Activated CD4-positive, alpha-beta T cell treated with anti-CD3 and anti-CD28 coated beads, Interleukin-2, amount 10 ng/mL, durations not matched to agents 7 days and 5 days (primary cell): ENCODE measurements around the gene PNPLA2. TPM values are rescaled to one million over a fixed set of nuclear protein-coding genes. Genes with fewer than 3 reads are reported as not detected.

ENCODE experiments used
- CTCF ChIA-PET: fragments of 350-600 bp; sonication (Branson Sonifier 250); formaldehyde crosslinking; loops from one replicate; lab custom pipeline; 2021; ENCODE audit warnings: antibody characterized with exemption; lab: Charles Lee
- POLR2A ChIA-PET: fragments of 350-600 bp; sonication (Branson Sonifier 250); formaldehyde crosslinking; loops from one replicate; lab custom pipeline; 2021; ENCODE audit warnings: antibody characterized with exemption; lab: Charles Lee
- DNase-seq: peaks from one replicate; pipeline ENCODE4 v3.0.0-alpha.2; 2020
- H3K27ac Mint-ChIP-seq: one replicate; pipeline ENCODE4 v1.8.0; 2021; ENCODE audit warnings: mild to moderate bottlenecking, moderate library complexity, mixed read lengths
- H3K27me3 Mint-ChIP-seq: one replicate; pipeline ENCODE4 v1.8.0; 2021; ENCODE audit warnings: mixed read lengths
- H3K36me3 Mint-ChIP-seq: one replicate; pipeline ENCODE4 v1.8.0; 2021; ENCODE audit warnings: low read depth, mixed read lengths
- H3K4me1 Mint-ChIP-seq: one replicate; pipeline ENCODE4 v1.8.0; 2021; ENCODE audit warnings: mixed read lengths
- H3K4me3 Mint-ChIP-seq: one replicate; pipeline ENCODE4 v1.8.0; 2021; ENCODE audit warnings: mild to moderate bottlenecking, moderate library complexity, mixed read lengths
- H3K9me3 Mint-ChIP-seq: one replicate; pipeline ENCODE4 v1.8.0; 2021; ENCODE audit warnings: mixed read lengths
- total RNA-seq, 2 experiments: library from RNA; stranded (reverse); gene quantifications; one replicate each; pipeline ENCODE4 v1.2.3, GENCODE V29; 2021

The PNPLA2 gene
- total RNA-seq, 2 experiments from 2014 or later: 68.9 to 71.9 TPM

DNA sequence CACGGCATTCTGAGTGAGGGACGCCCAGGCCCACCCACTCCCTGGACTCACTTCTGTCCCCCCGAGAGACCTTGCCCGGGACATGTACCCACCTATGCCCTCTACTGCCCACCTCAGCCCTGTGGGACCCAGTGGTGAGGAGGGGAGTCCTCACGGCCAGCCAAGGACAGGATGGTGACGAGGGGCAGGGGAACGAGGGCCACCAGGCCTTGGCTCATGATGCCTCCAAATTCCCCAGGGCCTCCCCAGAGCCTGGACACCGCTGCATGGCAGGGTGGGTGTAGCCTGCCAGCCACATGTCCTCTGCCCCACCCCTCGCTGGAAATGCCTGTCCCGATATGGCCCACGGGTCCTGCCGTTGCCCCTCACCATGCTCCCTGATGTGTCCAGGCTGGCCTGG, 50.1 kb downstream of the PNPLA2 start:
- H3K27ac Mint-ChIP-seq: no peak overlapping the region
- no peaks in the 10 kb centered on the region for H3K36me3 Mint-ChIP-seq
- DNase-seq: no peak
- ChIA-PET CTCF (no interaction called here), POLR2A (no interaction called here)
- no peaks in the 10 kb centered on the region for H3K4me1 Mint-ChIP-seq
- H3K4me3 Mint-ChIP-seq: no peak overlapping the region
- H3K27me3 Mint-ChIP-seq: no peaks in the 10 kb centered on the region
- no peaks in the 10 kb centered on the region for H3K9me3 Mint-ChIP-seq

GRCh38 chr11:869399-870126, 50.8 kb downstream of the PNPLA2 start:
- CTCF ChIA-PET: interaction anchor here (1.6 kb wide), 1 partner anchor 21 kb away, joined by 4 read pairs; no protein-coding TSS in a partner anchor
- no peak for DNase-seq

GRCh38 chr11:870127-870413, 51.4 kb downstream of the PNPLA2 start:
- Mint-ChIP-seq H3K27ac (no peak overlapping the region), H3K4me3 (no peak overlapping the region), H3K36me3 (no peaks in the 10 kb centered on the region), H3K9me3 (no peaks in the 10 kb centered on the region), H3K27me3 (no peaks in the 10 kb centered on the region), H3K4me1 (no peaks in the 10 kb centered on the region)
- no peak for DNase-seq
- POLR2A ChIA-PET: interaction anchor here (0.6 kb wide), 1 partner anchor 14 kb away, joined by 3 read pairs; no protein-coding TSS in a partner anchor
- CTCF ChIA-PET: interaction anchor here (1.6 kb wide), 1 partner anchor 21 kb away, joined by 4 read pairs; no protein-coding TSS in a partner anchor

More at GRCh38 chr11:869399-870126, 50.8 kb downstream of the PNPLA2 start:
- H3K4me3 Mint-ChIP-seq: no peak overlapping the region
- H3K9me3 Mint-ChIP-seq: no peaks in the 10 kb centered on the region
- H3K27me3 Mint-ChIP-seq: no peaks in the 10 kb centered on the region
- H3K27ac Mint-ChIP-seq: no peak overlapping the region
- H3K4me1 Mint-ChIP-seq: no peaks in the 10 kb centered on the region
- no peaks in the 10 kb centered on the region for H3K36me3 Mint-ChIP-seq
- POLR2A ChIA-PET: no interaction called here

DNA sequence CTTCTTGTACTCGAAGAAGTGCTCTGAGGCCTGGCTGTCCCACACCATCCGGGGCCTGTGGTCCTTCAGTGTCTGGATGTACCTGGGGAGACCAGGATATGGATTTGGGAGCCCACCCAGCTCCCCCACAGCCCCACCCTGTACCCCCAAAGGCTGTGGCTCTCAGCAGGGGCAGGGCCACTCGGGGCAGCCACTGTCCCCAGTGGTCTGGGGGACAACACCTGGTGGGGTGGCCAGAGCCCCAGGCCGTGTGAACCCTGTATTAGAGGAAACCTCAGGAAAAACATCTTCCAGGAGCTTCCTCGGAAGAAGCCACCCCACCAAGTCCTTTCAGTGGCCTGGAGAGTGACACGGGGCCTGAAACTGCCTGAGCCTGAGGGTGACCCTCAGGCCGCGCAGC, 51.7 kb downstream of the PNPLA2 start:
- DNase-seq: no peak
- Mint-ChIP-seq H3K27me3 (no peaks in the 10 kb centered on the region), H3K36me3 (no peaks in the 10 kb centered on the region), H3K27ac (no peak overlapping the region), H3K4me3 (no peak overlapping the region), H3K4me1 (no peaks in the 10 kb centered on the region), H3K9me3 (no peaks in the 10 kb centered on the region)
- ChIA-PET CTCF (interaction anchor here (1.6 kb wide), 1 partner anchor 22 kb away, joined by 4 read pairs; no protein-coding TSS in a partner anchor), POLR2A (interaction anchor here (0.6 kb wide), 1 partner anchor 14 kb away, joined by 3 read pairs; no protein-coding TSS in a partner anchor)

DNA sequence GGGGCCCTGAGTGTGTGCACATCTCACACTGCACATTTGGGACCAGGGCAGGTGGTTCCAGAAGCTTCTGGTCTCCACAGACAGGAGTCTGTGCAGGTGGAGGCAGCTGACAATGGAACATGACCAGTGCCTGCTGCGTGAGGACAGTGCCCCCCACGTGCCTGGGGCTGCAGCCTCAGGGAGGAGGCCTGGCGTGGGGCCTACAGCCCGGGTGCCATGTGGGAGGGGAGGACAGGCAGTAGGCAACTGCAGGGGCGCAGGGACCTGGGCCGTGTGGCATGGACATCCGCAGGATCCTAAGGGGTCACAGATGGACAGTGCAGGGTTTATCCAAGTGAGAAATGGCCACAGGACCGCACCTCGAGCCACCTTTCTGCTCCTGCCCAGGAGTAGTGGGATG, 52.8 kb downstream of the PNPLA2 start:
- POLR2A ChIA-PET: no interaction called here
- no peak for DNase-seq
- no peaks in the 10 kb centered on the region for H3K9me3 Mint-ChIP-seq
- no peaks in the 10 kb centered on the region for H3K36me3 Mint-ChIP-seq
- no peaks in the 10 kb centered on the region for H3K4me1 Mint-ChIP-seq
- no peaks in the 10 kb centered on the region for H3K27me3 Mint-ChIP-seq
- no peak overlapping the region for H3K27ac Mint-ChIP-seq
- CTCF ChIA-PET: no interaction called here
- H3K4me3 Mint-ChIP-seq: no peak overlapping the region

DNA sequence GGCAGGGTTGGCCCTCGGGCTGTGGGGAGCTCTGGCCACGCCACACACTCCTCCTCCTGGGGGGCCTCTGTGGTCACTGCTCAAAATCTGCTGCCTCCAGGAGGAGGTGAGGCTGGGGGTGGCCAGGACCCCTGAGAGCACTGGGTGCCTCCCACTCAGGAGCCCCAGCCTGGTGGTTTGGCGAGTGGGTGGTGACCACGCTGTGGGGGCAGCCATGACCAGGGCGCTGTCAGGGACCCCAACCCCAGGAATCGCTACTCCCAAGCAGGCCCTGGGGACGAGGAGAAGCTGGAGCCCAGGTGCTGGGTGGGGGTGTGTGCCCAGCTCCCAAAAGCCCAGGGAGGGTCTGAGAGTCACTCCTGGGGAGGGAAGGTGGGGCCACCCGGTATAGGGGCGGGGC, 54.1 kb downstream of the PNPLA2 start:
- Mint-ChIP-seq H3K27ac (no peak overlapping the region), H3K9me3 (no peaks in the 10 kb centered on the region), H3K36me3 (no peaks in the 10 kb centered on the region), H3K4me3 (no peak overlapping the region), H3K4me1 (no peaks in the 10 kb centered on the region), H3K27me3 (no peaks in the 10 kb centered on the region)
- DNase-seq: no peak
- CTCF ChIA-PET: interaction anchor here (0.9 kb wide), 1 partner anchor 30 kb away, joined by 3 read pairs; no protein-coding TSS in a partner anchor
- POLR2A ChIA-PET: no interaction called here

DNA sequence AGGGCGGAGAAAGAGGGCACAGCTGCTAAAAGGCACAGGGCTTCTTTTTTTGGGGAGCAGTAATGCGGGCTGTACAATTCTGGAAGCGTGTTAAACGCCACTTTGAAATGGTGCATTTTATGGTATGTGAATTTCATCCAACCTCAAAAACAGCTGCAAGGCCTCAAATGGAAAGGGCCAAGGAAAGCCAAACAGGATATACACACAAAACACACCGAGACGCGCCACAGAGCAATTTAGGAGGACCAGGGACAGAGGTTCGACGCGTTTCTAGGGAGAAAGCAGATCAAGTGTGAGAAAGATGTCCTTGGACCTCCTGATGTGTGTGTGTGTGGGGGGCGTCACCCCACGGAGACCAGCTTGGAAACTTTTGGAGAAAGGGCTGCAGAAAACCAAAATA, 55.0 kb downstream of the PNPLA2 start:
- Mint-ChIP-seq H3K4me1 (no peaks in the 10 kb centered on the region), H3K4me3 (no peak overlapping the region), H3K9me3 (no peaks in the 10 kb centered on the region), H3K27me3 (no peaks in the 10 kb centered on the region), H3K27ac (no peak overlapping the region), H3K36me3 (no peaks in the 10 kb centered on the region)
- ChIA-PET POLR2A (no interaction called here), CTCF (no interaction called here)
- no peak for DNase-seq

Other genes starting within 250 kb of the PNPLA2 start
- gene PHRF1, start 242.4 kb upstream of the PNPLA2 start, total RNA-seq: 10 to 100 TPM; 46.8 to 48.6 TPM
- gene IRF7, start 203.0 kb upstream of the PNPLA2 start, total RNA-seq: 100 to 1,000 TPM; 152 to 154 TPM
- gene CDHR5, start 194.0 kb upstream of the PNPLA2 start, total RNA-seq: not detected
- gene SCT, start 191.7 kb upstream of the PNPLA2 start, total RNA-seq: not detected
- under 1 TPM; 0.21 to 0.30 TPM for gene DRD4, start 181.6 kb upstream of the PNPLA2 start, total RNA-seq
- gene DEAF1, start 123.7 kb upstream of the PNPLA2 start, total RNA-seq: 10 to 100 TPM; 44.0 to 48.8 TPM
- gene TMEM80, start 123.1 kb upstream of the PNPLA2 start, total RNA-seq: 10 to 100 TPM; 39.1 to 44.7 TPM
- 10 to 100 TPM in 1 of 2 experiments, 1 to 10 TPM in 1; 7.8 to 11.9 TPM for gene EPS8L2, start 112.7 kb upstream of the PNPLA2 start, total RNA-seq
- gene TALDO1, start 71.5 kb upstream of the PNPLA2 start, total RNA-seq: 100 to 1,000 TPM; 219 to 268 TPM
- gene GATD1, start 41.4 kb upstream of the PNPLA2 start, total RNA-seq: 10 to 100 TPM; 58.2 to 62.1 TPM
- under 1 TPM; 0.20 to 0.60 TPM for gene CEND1, start 28.8 kb upstream of the PNPLA2 start, total RNA-seq
- 10 to 100 TPM; 45.9 to 49.1 TPM for gene SLC25A22, start 20.6 kb upstream of the PNPLA2 start, total RNA-seq
- 10 to 100 TPM; 47.9 to 60.4 TPM for gene PIDD1, start 13.7 kb upstream of the PNPLA2 start, total RNA-seq
- 1,000 to 10,000 TPM; 1,927 to 2,229 TPM for gene RPLP2, start 8.9 kb upstream of the PNPLA2 start, total RNA-seq
- gene CRACR2B, start 9.0 kb downstream of the PNPLA2 start, total RNA-seq: 1 to 10 TPM; 7.7 to 8.1 TPM
- gene CD151, start 14.0 kb downstream of the PNPLA2 start, total RNA-seq: 10 to 100 TPM; 35.4 to 37.6 TPM
- 10 to 100 TPM; 90.3 to 96.0 TPM for gene POLR2L, start 23.6 kb downstream of the PNPLA2 start, total RNA-seq
- 1 to 10 TPM; 7.7 to 7.9 TPM for gene TSPAN4, start 23.9 kb downstream of the PNPLA2 start, total RNA-seq
- 10 to 100 TPM; 42.6 to 45.5 TPM for gene CHID1, start 91.9 kb downstream of the PNPLA2 start, total RNA-seq
- 10 to 100 TPM; 60.1 to 66.7 TPM for gene AP2A2, start 107.0 kb downstream of the PNPLA2 start, total RNA-seq
- not detected for gene MUC6, start 217.8 kb downstream of the PNPLA2 start, total RNA-seq